Smooth muscle cell (in vitro differentiated cells): ENCODE results near the gene IL23A. TPM values are rescaled to one million over a fixed set of nuclear protein-coding genes. Genes with fewer than 3 reads are reported as not detected.

ENCODE experiments used
- DNase-seq: peaks from one replicate; lab custom pipeline; 2025; ENCODE audit not compliant: unreplicated experiment; lab: John Stamatoyannopoulos, UW
- H2AFZ ChIP-seq: fragments of 200-600 bp; sonication (generic); 2 replicates; pipeline ENCODE4 v1.6.0; 2016; ENCODE audit warnings: antibody characterized with exemption, low read depth, mild to moderate bottlenecking
- H3F3A ChIP-seq: fragments of 200-600 bp; sonication (generic); 2 replicates; pipeline ENCODE4 v1.6.0; 2017; ENCODE audit warnings: antibody characterized with exemption, low read depth
- H3K27ac ChIP-seq: fragments of 200-600 bp; sonication (generic); 2 replicates; pipeline ENCODE4 v1.5.1; 2016; ENCODE audit warnings: low read depth, mild to moderate bottlenecking
- H3K27me3 ChIP-seq: fragments of 200-600 bp; sonication (generic); 2 replicates; pipeline ENCODE4 v1.6.1; 2016; ENCODE audit warnings: low read depth, mild to moderate bottlenecking
- H3K36me3 ChIP-seq: fragments of 200-600 bp; sonication (generic); 2 replicates; pipeline ENCODE4 v1.5.1; 2016; ENCODE audit warnings: low read depth
- H3K4me1 ChIP-seq: fragments of 200-600 bp; sonication (generic); 2 replicates; pipeline ENCODE4 v1.5.1; 2016; ENCODE audit warnings: low read depth
- H3K4me2 ChIP-seq: fragments of 200-600 bp; sonication (generic); 2 replicates; pipeline ENCODE4 v1.6.0; 2016; ENCODE audit warnings: mild to moderate bottlenecking
- H3K4me3 ChIP-seq: fragments of 200-600 bp; sonication (generic); 2 replicates; pipeline ENCODE4 v1.5.1; 2016; ENCODE audit warnings: mild to moderate bottlenecking
- H3K79me2 ChIP-seq: fragments of 200-600 bp; sonication (generic); 2 replicates; pipeline ENCODE4 v1.6.0; 2016; ENCODE audit warnings: low read depth, mild to moderate bottlenecking
- H3K9ac ChIP-seq: fragments of 200-600 bp; sonication (generic); 2 replicates; pipeline ENCODE4 v1.6.0; 2016; ENCODE audit warnings: low read depth
- H3K9me3 ChIP-seq: fragments of 200-600 bp; sonication (generic); replicated peaks from 2 replicates; pipeline ENCODE4 v1.5.1; 2016; ENCODE audit warnings: low read depth
- H4K20me1 ChIP-seq: fragments of 200-600 bp; sonication (generic); 2 replicates; pipeline ENCODE4 v1.6.0; 2016; ENCODE audit warnings: low read depth
- CTCF ChIP-seq: fragments of 200-600 bp; sonication (generic); IDR thresholded peaks from 2 replicates; pipeline ENCODE4 v1.5.1; 2017; ENCODE audit warnings: borderline replicate concordance, mild to moderate bottlenecking, antibody characterized with exemption; ENCODE audit not compliant: insufficient read depth, poor library complexity, severe bottlenecking
- WGBS: methylation state at CpG from one replicate; pipeline ENCODE4 v1.1.7; 2016; ENCODE audit warnings: low lambda C conversion rate; 5-methylcytosine and 5-hydroxymethylcytosine counted together
- polyA plus RNA-seq: library from polyadenylated mRNA; unstranded; fragments of >200 nt; fragmentation: Nextera tagmentation; extraction: Ambion mirVana; gene quantifications from 2 replicates; pipeline ENCODE4 v1.2.1, GENCODE V29; 2016
- total RNA-seq: library from RNA; depleted of rRNA; stranded (reverse); fragments of >200 nt; gene quantifications from 2 replicates; pipeline ENCODE4 v1.2.3, GENCODE V29; 2014

Gene IL23A
- total and polyA plus RNA-seq, 2 experiments from 2014 or later = 0.35 to 0.54 TPM

GRCh38 chr12:56351325-56351724 is 12.6 kb downstream of the IL23A start:
- no peak for DNase-seq
- 92% methylated on average over 2 of the region's 2 CpGs for WGBS
- TF ChIP-seq CTCF = no peak
- no peak overlapping the region for H3K9ac ChIP-seq
- H2AFZ ChIP-seq = no peak overlapping the region
- H3K4me2 ChIP-seq = no peak overlapping the region
- no peaks in the 10 kb centered on the region for H3K27me3 ChIP-seq
- H3K4me1 ChIP-seq = no peaks in the 10 kb centered on the region
- peaks cover 24% of the 10 kb centered on the region for H3K36me3 ChIP-seq
- peaks cover 12% of the 10 kb centered on the region for H4K20me1 ChIP-seq
- H3K27ac ChIP-seq = no peak overlapping the region
- H3K4me3 ChIP-seq = no peak overlapping the region
- no peaks in the 10 kb centered on the region for H3F3A ChIP-seq
- no peaks in the 10 kb centered on the region for H3K9me3 ChIP-seq
- H3K79me2 ChIP-seq = peaks cover 3% of the 10 kb centered on the region

GRCh38 chr12:56358836-56359532 is 20.3 kb downstream of the IL23A start:
- Histone ChIP-seq H2AFZ (no peak overlapping the region), H3F3A (peaks cover 5% of the 10 kb centered on the region), H3K4me2 (peak overlapping the region; percentile 95), H4K20me1 (peaks cover 26% of the 10 kb centered on the region), H3K4me1 (peaks cover 13% of the 10 kb centered on the region), H3K36me3 (peaks cover 9% of the 10 kb centered on the region), H3K9me3 (no peaks in the 10 kb centered on the region), H3K27ac (peak overlapping the region; percentile 92), H3K79me2 (peaks cover 28% of the 10 kb centered on the region), H3K9ac (peak overlapping the region; percentile 84), H3K27me3 (no peaks in the 10 kb centered on the region), H3K4me3 (peak overlapping the region; percentile 84)
- DNase-seq = no peak
- no peak for TF ChIP-seq CTCF
- 4% methylated on average over 1 of the region's 1 CpG for WGBS

- Histone ChIP-seq H3K27me3 (no peaks in the 10 kb centered on the region), H4K20me1 (peaks cover 26% of the 10 kb centered on the region), H3K4me2 (peak within 1 kb of the TSS; percentile 95), H3K27ac (peak within 1 kb of the TSS; percentile 92), H3K79me2 (peaks cover 28% of the 10 kb centered on the region), H3K9ac (peak within 1 kb of the TSS; percentile 84), H3K36me3 (peaks cover 7% of the 10 kb centered on the region), H2AFZ (peak within 1 kb of the TSS; percentile 83), H3K4me3 (peak within 1 kb of the TSS; percentile 84), H3K9me3 (no peaks in the 10 kb centered on the region), H3K4me1 (peaks cover 13% of the 10 kb centered on the region), H3F3A (peaks cover 5% of the 10 kb centered on the region)
- TF ChIP-seq CTCF = no peak
- WGBS = 1% methylated on average over 51 of the region's 54 CpGs
- DNase-seq = peak; percentile 92
Observed at GRCh38 chr12:56359851-56360767, 21.4 kb downstream of the IL23A start, which contains the start of gene STAT2. TSS of gene STAT2 (minus strand) at chr12:56360107. CDS start at chr12:56356571, 3,536 bp downstream.
